GM18508 (cell line): ENCODE results near the gene AURKA.
"Not testable (repeated sequence)": the region's sequence is repeated elsewhere in the genome, so short reads cannot be mapped to it uniquely, and the experiment has no call there.

Source experiments
- ATAC-seq: cut with Tn5 transposase; IDR thresholded peaks from one replicate; pipeline ENCODE4 v1.9.1; 2021; ENCODE audit warnings: moderate number of reproducible peaks; ENCODE audit not compliant: insufficient read depth, unreplicated experiment

Gene AURKA

DNA sequence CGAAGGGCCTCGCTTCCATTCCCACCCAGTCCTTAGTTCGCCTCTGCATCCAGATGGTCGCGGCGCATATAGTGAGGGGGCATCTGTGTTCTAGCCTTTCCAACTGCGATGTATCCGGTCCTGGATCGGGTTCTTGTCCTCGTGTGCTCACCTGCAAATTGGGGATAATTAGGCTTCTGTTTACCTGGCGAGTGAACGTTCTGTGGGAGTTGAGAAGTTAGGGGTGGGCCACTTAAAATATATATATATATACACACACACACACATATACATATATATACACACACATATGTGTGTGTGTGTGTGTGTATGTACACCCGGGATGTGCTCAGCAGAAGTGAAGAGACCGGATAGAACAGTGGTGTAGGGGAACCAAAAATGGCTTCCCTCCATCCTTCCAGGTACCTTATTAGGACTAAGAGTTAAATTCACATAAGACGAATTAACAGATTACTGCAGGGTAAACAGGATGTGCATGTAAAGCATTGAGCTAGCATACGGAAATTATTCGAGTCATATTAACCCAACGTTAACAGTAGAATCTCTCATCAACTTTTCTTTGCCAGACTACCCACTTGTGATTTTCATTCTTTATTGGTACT lies 967 bp upstream of the AURKA start:
- no peak for ATAC-seq

DNA sequence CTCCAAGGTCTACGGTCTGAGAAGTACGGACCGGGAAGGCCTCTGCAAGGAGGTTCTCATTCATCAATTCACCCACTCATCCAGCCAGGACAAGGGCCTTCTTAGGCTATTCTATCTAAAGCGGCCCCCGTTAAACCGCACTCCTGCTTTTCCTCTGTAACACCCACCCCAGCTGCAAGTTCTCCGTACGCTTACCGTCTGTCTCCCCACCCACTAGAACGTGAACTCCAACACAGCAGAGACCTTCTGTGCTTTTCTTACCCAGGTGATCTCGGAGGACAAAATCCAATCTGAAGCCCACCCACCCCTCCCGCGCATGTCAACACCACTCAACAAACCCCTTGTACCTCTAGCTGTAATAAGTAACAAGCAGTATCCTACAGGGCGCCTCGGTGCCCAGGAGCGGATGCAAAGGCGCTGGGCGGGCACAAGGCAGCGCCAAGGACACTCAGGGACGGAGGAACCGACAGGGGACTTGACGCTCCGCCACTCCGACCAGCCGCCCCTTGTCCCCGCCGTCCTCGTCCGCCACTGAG lies 351 bp downstream of the AURKA start:
- ATAC-seq, result peak; percentile 10

DNA sequence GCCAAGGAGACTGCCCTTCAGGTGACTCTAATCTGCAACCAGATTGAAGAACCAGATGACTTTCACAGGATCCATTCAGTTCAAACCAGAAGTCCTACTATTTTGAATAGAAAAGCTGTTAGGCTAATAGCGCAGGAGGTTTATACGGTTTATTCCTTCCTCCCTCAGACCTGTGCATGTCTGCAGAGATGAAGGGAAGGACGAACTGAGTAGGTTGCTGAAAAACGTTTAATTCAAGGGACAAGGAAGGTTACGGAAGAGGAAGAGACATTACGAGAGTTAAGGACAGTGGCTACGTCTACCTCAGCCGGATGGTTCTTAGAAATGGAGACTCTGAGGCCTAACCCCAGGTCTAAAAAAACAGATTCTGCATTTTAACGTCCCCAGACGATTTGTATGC lies 978 bp downstream of the AURKA start:
- no peak for ATAC-seq

DNA sequence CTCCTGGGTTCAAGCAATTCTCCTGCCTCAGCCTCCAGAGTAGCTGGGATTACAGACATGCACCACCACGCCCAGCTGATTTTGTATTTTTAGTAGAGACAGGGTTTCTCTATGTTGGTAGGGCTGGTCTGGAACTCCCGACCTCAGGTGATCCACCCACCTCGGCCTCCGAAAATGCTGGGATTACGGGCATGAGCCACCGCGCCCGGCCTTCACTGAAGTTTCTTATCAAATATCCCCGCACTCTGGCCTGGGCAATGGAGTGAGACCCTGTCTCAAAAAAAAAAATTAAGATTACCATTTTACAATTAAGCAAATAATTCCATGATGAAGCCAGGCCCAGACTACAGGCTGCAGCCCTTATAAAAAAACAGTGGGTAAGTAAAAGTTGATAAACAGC lies 1.6 kb downstream of the AURKA start:
- not testable (repeated sequence) for ATAC-seq

DNA sequence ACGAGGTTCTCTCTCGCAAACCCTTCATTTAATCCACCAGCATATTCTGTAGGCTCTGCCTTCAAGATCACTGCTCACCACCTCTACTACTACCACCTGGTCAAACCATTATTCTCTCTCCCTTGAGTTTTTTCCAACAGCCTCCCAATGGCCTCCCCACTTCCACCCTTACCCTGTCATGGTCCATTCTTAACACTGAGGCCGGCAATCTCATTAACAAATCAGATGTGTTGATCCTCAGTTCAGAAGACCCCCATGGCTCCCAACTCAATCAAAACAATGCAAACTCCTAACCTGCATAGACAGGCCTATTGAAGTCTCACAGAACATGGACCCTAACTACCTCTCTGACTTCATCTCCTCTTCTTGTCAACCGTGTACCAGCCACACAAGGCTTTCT lies 2.2 kb downstream of the AURKA start:
- ATAC-seq, result no peak

DNA sequence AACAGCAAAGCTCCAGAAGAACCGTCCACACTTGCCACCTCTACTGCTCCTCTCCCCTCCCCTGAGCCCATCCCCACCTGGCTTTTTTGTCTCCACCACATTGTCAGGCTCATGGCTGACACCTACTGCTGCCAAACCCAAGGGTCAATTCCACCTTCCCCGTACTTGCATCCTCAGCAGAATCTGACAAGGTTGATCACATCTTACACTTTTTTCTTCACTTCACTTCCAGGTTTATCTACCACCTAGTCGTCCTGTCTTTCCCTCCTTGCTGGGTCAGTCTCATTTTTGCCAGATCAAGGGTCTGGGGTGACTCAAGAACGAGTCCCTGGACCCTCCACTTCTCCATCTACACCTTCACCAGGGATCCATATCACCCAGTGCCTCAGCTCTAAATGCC lies 3.1 kb downstream of the AURKA start:
- no peak for ATAC-seq

DNA sequence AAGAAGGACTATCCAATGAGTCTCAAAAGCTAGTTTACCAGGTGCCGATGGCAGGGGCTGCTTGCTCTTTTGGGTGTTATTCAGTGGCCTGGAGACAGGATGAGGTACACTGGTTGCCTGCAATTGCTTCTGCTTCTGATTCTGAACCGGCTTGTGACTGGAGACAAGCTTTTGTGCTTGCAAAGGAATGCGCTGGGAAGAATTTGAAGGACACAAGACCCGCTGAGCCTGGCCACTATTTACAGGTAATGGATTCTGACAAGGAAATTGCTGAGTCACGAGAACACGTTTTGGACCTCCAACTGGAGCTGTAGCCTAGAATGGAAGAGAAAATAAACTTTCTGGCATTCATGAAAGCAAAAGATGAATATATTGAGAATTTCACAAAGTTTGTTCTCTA lies 5.8 kb downstream of the AURKA start:
- no peak for ATAC-seq

DNA sequence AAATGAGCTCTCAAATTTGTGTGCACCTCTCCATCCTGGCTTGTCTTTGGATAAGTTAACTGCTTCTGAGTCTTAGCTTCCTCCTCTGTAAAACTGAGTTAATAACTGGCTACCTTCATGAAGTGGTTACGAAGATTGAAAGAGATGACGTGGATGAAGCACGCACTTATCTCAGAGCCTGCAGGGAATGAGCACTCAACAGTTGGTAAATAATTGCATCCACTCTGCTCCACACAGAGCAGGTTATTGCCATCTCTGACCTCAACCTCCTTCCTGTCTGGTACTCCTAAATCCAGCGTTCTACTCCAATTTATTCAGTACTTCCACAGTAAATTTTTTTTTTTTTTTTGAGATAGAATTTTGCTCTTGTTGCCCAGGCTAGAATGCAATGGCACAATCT lies 6.9 kb downstream of the AURKA start:
- ATAC-seq, result no peak

DNA sequence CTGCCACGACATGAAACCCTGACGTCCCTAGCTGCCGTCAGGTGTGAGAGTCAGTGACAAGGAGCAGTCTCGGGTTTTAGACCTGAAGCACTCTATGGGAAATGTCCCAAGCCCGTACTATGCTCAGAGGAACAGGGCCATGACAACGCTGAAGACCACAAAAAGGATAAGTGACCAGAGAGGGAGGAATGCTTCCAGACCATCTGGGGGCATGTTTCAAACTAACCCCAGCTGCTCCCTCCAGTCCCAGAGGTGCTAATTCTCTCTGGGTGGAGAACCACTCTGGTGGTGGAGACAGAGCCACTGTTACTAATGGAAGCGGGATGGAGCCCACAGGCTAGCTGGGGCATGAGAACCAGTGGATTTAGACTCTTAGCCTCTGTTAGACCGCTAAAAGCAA lies 8.7 kb downstream of the AURKA start:
- ATAC-seq, result no peak

DNA sequence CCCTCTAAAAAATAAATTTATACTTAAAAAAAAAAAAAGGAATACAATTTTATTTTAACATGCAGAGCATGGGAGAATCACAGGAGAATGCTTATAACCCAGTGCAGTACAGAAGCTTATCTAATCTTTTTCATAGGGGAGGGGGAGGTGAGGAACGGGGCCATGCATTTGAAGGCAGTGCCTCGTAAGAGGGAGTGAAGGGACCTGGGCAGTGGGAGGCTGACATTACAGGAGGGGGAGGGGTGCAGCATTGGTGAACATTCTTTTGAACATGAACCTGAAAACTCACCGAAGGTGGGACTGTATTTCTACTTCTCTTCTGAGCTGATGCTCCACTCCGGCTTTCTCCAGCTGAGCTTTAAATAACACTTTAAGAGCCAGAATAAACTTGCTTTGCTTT lies 9.3 kb downstream of the AURKA start:
- no peak for ATAC-seq

DNA sequence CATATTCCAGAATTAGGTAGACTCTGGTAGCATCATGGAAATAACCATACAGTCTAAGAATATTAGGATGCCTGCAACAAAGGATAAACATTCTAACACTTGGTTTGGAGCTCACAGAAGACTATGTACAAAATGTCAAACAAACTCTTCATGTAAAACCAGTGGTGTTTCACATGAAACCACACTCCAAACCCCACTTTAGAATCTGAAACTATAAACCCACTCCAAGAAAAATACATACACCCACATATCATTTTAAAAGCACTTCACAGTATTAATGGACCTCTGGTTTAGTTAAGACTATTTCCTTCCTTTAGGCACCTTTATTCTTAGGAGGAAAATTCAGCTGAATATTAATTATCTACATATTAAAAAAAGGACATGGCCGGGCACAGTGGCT lies 10.5 kb downstream of the AURKA start:
- ATAC-seq, result no peak

DNA sequence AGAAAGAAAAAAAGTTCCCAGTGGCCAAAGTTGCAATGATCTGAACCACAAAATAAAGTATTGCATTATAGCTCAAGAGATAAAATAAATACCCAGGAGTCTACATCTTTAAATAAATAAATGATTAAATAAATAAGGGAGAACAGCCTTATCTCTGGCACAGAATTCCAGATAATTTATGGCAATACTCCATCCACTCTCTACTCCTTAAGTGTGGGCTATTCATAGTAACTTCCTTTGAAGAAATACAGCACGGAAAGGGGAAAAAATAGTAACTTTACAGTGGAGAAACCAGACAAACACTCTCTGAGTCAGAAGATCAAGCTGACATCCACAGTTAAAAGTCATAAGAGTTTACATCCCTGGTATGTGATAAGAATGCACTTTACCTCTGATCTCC lies 11.6 kb downstream of the AURKA start:
- no peak for ATAC-seq

DNA sequence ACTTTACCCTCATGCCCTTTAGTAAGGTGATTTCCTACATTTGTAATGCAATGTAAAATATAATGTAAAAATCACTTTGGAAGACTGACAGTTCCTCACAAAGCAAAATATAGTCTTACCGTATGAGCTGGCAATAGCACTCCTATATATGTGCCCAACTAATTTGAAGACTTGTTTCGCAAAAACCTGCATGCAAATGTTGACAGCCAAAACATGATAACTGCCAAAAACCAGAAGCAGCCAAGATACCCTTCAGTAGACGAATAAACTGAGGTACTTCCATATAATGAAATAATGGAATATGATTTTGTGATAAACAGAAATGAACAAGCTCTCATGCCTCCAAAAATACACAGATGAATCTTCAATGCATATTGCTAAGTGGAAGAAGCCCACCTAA lies 13.6 kb downstream of the AURKA start:
- no peak for ATAC-seq

DNA sequence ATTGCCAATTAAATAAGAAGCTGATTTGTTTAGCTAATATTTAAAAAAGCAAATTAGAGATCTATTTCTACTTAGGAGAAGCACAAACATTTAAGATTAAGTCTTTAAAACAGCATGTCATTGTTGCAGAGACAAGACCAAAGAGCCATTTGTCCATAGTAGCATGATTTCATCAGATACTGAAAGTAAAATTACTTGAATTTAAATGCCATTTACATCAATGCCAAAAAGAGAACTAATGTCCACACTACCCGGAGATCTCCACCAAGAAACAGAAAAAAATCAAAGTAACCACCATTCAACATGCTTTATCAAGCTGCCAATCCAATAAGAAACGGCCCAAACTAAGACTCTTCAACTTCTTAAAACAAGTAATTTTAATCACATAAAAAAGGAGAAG lies 15.7 kb downstream of the AURKA start:
- ATAC-seq, result no peak

DNA sequence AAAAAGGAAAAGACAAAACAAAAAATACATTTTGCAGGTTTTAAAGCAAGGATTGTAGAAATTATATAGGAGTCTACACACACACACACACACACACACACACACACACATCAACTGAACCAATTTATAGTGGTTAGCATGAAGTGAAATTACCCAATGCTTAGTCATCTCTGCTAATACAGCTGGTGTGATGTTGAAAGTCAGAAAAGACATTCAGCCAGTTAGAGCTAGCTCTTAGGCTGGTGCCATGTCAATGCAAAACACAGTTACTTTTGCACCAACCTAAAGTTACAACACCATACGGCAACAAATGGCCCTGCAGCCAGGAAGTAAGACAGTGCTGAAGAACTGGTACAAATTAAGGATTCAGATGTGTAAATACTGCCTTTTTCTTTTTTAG lies 18.1 kb downstream of the AURKA start:
- ATAC-seq, result no peak

DNA sequence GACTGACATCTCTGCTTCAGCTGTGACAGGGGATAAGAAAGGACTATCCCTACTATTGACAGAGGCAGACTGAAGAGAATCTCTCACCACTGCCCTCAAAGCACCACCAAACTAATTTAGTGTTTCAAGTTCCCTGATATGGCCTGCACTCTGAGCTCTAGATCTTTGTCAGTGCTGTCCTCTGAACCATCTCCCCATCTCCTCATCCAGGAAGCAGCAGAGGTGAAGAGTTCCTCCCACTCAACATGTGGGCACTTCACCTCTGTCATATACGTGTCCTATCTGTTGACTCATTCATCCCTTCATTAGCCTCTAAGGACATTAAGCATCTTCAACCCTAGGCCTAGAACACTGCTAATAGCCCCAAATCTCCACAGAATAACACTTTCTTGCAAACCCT lies 19.2 kb downstream of the AURKA start:
- no peak for ATAC-seq

DNA sequence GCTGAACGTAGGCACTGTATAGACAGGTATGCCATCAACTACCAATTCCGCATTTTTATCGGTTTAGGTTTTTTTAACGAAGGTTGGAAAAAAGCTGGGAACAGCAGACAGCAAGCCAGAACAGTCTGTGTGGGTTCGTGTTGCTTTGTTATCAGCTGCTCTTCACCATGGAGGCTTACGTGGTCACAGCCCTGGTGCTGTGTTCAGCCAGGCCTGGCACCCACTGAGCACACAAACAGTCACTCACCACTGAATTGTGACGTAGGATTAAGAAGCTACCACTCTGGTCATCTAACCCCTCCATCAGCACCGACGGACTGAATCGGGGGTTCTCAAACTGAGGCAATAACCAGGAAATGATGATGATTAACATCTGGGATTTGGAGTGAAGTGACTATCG lies 20.0 kb downstream of the AURKA start:
- no peak for ATAC-seq

DNA sequence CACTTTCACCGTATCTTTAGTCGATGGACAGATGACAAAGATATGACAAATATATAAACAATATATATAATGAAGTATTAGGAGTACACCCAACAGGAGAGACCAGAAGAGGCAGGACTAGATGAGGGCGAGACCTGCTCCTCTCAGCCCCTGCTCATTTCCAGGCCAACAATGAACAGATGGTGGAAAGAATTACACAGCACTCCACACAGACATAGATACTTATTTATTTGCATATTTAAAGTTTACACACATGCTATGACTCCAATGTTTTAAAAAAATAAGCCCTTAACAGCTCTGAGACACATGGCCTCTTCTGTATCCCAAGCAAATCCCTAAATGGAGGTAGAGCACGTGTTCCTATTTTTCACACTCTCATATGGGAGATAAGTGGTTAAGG lies 22.8 kb downstream of the AURKA start:
- no peak for ATAC-seq

DNA sequence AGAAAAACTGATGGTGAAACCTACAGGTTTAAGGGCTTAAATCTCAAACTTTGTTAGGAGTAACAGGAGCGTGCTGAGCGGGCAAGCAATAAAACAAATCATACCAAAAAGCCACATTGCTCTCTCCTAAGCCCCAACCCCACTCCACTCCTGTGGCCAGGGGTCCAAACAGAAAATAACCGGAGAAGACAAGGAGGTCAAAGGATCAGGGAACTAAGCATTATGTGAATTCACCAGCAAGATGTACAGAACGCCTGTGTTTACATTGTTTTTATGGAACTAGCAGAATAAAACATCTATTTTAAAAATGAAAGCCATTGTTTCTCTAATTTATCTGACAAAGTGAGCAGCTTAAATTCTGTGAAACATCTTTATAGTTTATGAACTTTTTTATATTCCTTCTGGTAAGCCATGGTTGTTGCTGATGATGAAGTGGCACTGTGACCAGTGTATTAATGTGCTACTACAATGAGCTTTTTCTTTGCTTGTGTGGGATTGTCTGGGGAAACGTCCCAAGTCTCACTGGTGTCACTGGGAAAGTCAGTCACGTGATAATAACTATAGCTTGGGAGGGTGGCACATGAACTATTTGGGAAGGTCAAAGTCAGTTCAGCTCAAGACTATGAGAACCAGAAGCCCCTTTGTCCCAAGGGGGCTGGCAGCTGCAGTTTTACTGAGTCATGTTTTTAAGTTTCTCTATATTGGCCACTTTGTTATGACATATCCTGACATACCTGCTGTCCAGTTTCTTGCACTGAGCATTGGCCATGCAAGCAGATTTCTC lies 23.5 kb downstream of the AURKA start:
- ATAC-seq, result no peak

DNA sequence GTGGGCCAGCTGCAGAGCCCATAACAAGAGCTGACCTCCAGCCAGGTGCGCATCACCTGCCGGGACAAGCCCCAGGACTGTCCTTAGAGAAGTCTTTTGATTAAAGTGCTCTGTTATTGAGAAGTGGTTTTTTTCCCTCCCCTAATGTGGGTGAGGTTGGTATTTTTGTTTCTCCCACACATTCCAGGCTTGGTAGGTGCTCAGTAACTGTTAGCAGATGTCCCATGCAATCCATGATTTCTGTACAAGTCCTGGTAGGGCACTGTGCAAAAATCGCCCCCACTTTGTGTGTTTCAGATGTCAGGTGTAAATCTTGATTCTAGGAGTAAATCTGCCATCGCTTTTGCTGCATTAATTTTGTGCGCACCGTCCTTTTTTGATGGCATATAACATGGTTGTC lies 28.5 kb downstream of the AURKA start:
- ATAC-seq, result no peak

DNA sequence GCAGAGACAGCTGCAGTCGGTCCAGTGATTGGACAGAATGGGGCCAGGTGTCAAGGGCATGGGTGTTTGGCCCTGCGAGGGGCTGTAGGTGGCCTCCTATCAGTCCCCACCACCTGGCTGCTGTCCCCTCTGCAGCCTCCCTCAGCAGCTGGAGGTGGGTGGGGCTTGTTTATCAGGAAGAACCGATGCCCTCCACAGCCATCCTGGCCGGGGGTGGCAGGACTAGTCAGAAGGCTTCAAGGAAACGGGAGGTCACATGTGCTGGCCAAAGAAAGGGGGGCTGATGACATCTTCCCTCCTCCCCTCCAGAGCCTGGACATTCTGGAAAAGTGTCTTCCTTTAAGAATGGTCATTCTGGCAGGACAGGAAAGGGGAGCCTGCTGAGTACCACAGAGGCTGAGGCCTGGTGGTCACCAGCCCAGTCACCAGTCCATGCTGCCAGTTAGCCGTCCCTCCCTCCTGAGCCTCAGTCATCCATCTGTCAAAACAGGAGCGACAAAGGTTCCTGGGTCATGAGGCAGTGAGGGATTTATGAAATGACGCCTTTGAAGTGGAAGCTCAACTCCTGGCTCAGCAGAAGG lies 29.1 kb downstream of the AURKA start:
- no peak for ATAC-seq

DNA sequence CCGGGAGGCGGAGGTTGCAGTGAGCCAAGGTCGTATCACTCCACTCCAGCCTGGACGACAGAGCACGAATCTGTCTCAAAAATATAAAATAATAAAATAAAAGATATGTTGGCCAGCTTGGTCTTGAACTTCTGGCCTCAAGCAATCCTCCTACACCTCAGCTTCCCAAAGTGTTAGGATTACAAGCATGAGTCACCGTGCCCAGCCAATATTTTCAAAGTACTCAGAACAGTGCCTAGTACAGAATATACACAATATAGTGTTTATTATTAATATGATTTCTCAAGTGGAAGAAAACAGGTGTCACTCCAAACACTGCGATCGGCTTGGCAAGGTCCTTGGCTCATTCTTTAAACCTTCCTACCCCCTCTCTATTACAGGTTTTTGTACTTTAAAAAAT lies 30.1 kb downstream of the AURKA start:
- ATAC-seq, result no peak
